A204.1 (cell line): ENCODE results near the gene CRADD.
A peak's percentile ranks its signal among the peaks of the same experiment; 100 is the strongest.
"Not testable (repeated sequence)": the region's sequence is repeated elsewhere in the genome, so short reads cannot be mapped to it uniquely, and the experiment has no call there.

Experiments used
- FAIRE-seq: peaks from 2 replicates; lab custom pipeline; 2012; peaks lifted over from hg19 to GRCh38; lab: Jason Lieb, UNC

Gene CRADD

DNA sequence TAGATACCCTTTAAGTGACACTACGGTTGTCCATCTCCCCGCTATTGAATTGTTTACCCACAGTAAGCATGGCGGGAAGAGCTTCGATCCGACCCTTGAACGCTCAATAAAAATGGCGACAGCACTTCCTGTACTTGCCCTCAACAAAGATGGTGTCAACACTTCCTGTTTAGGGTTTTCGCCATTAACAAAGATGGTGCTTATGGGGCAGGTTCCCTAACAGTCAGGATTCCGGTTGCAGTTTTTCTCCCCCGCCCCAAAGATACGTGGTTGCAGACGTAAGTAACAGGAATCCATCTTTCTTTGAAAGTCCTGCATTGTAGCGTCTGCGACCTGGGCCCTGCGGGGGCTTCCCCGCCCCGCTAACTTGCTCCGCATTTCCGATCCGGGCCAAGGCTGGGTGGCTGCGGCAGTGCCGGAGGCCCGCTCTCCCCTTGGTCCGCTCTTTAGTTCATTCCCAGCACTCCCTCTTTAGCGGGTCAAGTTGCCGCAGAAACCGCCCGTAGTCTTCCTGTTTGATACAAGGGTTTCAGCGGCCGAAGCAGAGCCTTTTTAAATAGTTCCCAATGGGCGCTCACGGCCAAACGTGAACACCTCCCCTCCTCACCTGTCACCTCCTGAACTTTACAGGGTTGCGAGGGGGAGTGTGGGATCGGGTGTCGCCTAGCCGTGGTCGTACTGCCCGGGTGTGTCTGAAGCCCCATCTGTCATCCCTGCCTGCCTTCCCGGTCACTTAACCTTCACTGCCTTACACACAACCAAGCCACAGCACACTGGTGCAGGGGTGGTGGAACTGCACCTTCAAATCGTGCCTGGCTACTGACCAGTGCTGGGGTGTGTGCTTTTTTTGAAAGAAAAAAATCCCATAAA, at the start of gene CRADD:
CRADD (plus strand) TSS at position 181 of the 870 bp plus-strand sequence.
- peak; percentile 99 for FAIRE-seq

DNA sequence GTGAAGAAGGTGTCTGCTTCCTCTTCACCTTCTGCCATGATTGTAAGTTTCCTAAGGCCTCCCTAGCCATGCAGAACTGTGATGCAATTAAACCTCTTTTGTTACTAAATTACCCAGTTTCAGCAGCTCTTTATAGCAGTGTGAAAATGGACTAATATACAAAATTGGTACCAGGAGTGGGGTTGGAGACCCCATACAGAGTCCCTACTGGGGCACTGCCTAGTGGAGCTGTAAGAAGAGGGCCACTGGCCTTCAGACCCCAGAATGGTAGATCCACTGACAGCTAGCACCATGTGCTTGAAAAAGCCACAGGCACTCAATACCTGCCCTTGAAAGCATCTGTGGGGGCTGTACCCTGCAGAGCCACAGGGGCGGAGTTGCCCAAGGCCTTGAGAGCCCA, 44.8 kb upstream of the CRADD start:
- no peak for FAIRE-seq

DNA sequence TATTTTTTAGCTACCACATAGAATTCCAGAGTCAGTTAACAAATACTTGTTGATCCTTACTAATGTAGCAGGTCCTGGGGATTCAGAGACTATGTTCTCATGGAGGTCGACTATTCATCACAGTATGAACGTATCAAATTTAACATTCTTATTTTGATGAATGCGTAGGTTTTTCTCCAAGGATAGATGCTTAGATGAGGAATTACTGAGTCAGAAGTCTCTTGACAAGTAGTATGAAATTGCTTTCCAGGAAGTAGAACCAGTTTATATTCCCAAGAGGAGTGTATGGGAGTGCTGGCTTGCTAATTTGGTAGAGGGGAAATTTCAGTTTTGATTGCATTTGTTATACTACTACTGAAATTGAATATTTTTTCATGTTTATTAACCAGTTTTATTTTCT, 42.8 kb upstream of the CRADD start:
- no peak for FAIRE-seq

DNA sequence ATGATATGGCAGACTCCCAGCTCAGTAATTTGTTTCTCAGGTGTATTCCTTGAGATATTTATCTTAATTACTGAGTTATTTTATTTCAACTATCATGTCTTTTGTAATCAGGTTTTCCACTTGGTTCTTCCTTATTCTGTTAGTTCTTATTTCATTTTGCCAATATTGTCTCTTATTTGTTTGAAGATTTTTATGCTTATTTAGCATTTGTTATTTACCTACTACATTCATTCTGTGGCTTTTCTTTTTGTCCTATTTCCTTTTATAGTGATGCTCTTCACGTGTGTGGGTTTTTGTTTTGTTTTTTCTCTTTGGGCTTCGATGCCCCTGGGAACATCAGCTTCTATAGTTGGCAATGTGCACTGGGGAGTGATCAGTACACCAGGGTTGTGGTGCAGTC, 40.5 kb upstream of the CRADD start:
- no peak for FAIRE-seq

DNA sequence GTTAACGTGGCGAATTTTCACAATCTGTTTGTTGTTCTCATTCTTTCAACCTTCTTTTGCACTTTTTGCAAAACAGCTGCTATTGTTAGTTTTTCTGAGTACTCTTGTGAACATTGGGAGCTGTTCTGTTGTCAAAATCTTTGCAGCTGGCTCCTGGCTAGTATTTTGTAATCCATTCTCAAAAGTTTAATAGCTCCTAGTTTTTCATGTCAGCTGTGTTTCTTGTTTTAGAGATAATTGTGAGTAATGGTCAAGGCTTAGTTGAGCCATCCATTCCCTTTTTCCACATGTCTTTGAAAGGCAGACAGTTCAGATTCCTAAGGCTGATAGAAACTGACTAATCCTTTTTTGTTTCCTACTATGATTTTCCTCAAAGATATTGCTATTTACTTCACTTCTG, 39.1 kb upstream of the CRADD start:
- no peak for FAIRE-seq

DNA sequence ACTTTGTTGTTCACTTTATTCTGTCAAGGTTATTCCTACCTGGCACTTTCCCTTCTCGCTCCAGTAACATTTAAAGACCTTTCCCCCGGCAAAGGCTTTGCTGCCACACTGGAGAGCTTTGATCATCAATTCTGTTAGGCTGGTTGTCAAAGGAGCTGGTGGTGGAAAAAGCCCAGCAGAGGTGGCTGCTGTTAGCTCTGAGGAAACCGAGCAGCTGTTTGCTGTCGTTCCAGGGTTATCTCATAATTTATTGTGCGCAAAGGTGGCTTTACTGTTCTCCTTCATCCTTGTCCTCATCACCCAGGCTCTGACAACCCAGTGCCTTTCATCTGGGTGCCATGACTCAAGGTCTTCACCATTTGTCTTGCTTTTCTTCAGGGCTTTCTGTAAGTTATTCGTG, 38.2 kb upstream of the CRADD start:
- no peak for FAIRE-seq

DNA sequence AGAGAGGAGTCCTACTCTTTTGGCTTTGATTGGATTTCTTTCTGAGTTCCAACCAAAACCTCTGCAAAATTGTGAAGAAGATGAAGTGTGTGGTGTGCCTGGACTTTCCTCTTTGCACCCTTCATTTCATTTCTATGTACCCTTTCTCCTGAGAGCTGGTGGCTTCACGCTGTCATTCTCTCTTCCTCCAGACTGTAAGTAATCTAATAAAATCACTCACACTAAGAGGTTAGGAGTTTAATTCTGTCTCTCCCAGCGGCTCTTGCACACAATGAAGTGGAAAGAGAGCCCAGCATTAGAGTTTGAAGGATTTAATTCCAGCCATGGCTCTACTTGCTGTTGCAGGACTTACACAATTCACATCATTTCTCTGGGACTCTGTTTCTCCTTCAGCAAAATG, 37.8 kb upstream of the CRADD start:
- FAIRE-seq = no peak

DNA sequence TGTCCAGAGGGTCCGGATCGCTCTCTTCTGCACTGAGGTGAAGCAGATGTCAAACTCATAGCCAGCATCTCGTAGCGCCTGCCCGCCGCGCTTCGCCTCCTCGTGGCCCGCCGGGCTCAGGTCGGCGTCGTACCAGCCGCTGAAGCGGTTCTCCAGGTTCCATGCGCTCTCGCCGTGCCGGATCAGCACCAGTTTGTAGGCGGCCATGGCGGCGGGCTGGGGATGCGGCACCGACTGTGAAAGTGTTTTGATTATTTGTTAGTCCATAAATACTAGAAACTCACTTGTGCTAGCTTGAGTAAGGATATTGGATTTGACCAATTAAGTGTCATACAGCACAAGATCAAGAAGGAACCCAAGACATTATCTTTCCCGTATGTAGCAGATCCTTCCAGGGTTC, 35.8 kb upstream of the CRADD start:
- not testable (repeated sequence) for FAIRE-seq

DNA sequence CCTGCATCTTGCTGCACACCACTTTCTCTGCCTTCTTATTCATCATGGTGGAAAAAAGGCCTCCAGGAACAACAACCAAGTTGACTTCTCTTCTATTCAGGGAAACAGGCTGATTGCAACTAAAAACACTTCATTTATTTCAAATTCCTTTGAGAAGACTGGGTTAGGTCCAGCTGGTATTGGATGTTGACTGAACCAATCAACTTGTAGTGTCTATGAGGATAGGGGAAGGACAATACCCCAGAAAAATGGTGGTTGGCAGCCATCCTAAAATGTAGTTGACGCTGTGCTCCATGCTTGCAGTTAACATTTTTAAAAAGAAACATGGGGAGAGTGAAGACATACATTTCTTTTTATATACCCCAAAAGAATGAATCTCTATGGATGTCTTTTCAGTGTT, 34.4 kb upstream of the CRADD start:
- FAIRE-seq = no peak

DNA sequence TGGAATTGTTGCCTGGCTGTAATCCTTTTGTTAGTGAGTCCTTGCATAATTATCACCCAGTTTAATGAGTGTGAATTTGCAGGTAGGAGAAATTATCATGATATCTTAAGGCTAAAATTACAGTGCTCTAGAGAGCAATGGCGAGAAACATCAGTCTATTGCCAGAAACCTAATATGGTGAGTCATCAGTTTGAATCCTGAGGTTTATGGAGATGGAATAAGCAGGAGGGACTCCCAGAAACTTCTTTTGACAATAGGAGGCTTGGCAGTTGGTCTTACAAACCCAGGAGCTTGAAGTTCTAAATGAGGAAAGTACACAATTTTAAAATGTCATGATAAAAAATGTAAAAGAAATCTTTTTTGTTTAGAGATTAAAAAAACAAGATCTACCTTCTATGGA, 31.5 kb upstream of the CRADD start:
- FAIRE-seq = no peak

DNA sequence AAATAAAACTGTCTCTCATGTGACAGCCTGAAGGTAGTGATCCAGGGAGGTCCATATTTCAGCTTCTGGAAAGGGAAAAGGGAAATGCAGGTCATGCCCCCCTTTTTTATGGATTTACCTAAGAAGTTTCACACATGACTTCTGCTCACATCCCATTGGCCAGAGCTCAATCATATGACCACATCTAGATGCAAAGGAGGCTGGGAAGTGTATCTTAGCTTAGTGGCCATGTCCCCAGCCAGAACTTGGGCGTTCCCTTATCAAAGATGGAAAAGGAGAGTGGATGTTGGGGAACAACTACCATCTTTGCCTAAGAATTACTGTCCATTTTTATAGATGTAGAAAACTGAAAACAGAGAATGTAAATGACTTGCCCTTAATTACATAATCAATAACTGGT, 26.5 kb upstream of the CRADD start:
- no peak for FAIRE-seq

DNA sequence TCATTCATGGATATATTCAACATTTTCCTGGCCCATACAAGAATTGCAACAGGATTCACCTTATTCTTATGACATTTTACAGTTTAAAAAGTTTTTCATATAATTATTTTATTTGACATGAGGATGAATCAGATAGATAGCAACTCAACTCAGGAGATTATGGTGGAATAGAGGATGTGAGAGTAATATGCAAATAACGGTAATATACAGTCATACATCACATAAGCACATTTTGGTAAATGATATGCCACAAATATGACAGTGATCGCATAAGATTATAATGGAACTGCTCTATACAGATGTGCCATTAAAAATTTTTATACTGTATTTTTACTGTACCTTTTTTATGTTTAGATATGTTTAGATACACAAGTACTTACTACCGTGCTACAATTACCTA, 24.1 kb upstream of the CRADD start:
- no peak for FAIRE-seq

DNA sequence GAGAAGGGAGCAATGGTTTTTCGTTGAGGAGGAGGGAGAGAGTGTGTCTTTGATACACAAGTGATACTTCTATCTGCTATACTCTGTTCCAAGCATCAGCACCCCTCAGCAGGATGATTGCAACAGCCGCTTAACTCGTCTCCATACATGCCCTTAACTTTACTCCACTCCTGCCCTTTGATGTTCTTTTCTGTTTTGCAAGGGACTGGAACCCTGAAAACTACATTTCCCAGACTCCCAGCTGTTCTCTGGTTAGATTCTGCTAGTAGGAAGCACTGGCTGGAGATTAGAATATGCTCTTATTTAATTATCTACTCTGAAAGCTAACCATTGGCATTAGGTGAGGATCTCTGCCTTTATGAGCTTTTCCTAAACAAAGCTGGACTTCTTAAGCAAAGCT, 23.5 kb upstream of the CRADD start:
- no peak for FAIRE-seq

DNA sequence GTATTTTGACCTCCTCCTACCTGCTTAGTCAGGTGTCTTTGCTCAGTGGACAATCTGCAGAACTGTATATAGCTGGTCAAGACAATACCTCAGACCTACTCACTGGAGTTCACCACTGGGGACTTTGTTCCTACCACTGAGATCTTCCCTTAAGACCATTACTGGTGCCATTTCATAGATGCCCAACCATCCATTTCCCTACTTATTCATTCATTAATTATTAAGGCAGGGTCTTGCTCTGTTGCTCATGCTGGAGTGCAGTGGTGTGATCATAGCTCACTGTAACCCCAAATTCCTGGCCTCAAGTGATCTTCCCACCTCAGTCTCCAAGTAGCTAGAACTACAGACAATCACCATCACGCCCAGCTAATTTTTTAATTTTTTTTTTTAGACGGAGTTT, 22.8 kb upstream of the CRADD start:
- FAIRE-seq = no peak

DNA sequence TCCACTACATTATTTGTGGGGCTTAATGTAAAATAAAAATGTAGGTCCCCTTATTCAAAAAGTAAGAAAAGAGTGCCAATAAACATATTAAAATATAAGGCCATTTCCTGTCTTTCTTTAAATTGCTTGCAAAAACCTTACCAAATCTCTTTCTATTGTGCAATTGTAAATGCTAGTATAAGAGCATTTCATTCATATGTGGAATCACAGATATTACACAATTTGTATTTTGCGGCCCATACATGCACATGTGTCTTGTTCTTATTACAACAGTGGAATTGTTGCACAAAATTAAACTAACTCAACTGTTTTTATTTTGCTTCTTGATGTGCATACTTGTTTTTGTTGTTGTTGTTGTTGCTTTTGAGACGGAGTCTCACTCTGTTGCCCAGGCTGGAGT, 20.1 kb upstream of the CRADD start:
- no peak for FAIRE-seq

DNA sequence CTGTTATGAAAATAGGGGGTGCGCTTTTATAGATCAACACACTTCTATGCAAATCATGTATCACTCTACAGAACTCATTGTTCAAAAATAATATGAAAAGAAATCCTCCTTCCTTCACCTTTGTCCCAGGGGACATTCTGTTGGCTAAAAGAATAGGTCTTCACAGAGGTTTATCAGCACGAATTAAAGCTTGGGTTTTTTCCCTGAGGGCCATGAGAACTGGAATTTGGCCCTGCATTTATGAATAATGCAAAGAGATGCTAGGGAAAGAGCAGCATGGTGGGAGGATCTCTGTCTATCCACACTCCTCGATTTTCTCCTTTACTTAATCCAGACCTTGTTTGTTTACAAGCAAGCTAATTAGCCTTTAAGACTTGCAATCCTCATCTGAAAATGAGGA, 16.2 kb upstream of the CRADD start:
- no peak for FAIRE-seq

DNA sequence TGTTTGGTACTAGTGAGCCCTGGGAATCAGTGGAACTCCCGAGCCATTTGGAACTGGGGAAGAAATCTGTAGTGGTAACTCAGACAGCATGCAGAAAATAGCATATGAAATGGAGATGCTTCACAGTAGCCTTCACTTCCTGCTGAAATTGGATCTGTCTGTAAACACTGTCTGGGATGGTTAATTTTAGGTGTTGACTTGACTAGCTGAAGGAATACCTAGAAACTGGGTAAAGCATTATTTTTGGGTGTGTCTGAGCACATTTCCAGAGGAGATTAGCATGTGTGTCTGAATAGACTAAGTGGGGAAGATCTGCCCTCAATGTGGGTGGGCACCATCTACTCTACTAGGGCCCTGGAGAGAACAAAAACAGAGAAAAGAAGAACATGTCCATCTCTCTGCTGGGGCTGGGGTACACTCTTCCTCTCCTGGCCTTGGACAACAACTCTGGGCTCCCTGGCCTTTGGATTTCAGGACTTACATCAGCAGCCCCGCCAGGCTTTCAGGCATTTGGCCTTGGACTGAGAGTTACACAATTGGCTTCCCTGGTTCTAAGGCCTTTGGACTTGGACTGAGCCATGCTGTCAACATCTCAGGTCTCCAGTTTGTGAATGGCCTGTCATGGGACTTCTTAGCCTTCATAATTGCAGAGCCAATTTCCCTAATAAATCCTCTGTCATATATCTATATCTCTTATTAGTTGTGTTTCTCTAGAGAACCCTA, 14.0 kb upstream of the CRADD start:
- FAIRE-seq = no peak

DNA sequence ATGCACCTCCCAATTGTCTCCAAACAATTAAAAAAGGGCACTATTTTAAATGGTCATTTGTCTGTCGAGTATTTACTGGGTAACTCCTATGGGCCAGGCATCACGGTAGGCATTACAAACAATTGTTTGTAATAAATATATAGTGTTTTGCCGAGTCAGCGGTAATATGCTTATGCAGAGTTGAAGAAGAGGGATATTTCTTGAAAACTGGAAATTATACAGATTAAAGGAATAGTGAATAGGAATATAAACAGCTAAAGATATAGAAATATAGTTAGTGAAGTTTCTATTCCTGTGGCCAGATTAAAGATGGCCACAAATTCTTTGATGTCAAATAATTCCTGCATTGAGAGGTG, 13.5 kb upstream of the CRADD start:
- FAIRE-seq = no peak

DNA sequence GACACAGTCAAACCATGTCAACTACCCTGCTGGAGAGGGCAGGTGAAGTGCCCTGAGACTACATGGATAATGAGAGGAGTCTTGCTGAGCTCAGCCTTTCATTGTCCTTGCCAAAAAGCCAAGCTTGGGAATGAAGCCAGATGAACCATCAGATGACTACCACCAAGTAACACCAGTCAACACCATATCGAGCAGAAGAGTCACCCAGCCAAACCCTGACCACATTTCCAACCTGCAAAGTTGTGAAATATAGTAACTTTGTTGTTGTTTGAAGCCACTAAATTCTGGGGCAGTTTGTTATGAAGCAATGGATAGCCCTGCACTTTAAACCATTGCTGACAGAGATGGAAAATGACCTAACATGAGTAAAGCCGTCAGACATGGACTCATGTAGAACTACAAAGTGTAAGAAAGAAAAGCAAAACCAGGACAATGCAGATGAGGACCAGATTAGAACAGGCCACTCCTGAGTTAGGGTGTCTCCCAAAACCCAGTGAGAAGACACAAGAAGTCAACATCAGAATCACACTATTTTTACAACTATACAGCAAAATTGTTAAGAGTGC, 12.5 kb upstream of the CRADD start:
- no peak for FAIRE-seq

DNA sequence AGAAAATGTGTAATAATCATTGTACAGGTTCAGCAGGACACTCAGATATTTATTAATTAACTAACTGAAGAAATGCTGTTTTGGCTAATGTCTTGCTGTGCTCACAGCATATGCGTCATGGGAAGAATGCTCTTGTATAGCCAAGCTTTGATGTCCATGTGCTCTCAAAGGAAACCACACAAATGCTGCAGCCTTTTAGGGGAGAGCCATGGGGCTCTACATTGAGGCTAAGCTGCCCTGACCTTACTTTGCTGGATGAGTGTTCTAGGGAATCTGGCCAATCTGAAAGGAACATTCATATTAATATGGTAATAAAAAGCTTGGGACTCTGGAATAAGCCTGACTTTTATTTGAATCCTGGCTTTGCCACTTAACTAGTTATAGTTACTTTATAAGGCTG, 9.5 kb upstream of the CRADD start:
- FAIRE-seq = no peak

DNA sequence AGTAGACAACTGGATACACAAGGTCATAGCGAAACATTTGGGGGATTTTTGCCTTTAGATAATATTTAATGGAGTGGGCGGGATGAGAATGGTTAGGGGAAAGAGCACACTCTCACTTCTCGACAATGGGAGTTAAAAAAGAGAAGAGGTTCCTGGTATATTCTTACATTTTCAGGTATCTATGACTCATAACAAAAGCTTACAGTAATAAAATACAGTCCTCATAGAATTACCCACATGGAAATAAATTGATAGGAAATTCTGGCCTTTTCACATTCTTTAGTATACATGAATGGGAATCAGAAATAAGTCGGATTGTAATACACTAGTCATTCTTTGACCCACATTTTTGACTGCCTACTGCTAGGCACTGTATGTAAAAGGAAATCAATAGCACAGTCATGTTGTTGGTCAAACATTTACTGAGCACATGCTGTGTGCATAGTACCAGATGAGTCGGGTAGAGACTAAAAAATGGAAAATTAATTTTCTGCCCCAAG, 8.2 kb upstream of the CRADD start:
- FAIRE-seq = no peak

DNA sequence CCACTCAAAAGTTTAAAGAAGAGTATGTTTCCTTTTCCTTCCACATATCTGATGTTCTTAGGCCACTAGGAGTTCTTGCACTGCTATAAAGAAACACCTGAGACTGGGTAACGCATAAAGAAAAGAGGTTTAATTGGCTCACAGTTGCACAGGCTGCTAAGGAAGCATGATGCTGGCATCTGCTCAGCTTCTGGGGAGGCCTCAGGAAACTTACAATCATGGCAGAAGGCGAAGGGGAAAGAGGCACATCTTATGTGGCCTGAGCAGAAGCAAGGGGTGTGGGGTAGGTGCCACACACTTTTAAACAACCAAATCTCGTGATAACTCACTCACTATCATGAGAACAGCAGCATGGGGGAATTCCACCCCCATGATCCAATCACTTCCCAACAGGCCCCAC, 7.7 kb upstream of the CRADD start:
- FAIRE-seq = no peak

DNA sequence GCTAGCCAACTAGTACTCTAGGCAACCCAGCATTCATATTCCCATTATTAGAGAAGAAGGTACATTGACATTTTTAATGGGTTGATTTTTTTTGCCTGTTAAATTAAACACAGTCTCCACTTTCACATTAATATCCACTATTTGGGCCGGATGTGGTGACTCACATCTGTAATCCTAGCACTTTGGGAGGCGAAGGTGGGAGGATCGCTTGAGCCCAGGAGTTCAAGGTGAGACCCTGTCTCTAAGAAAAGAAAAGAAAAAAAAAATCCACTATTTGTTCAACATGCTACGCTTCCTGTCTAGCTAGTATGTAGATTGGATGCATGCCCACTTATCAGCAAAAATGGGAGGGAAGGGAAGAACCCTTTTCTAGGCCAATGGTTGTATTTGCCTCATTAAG, 7.1 kb upstream of the CRADD start:
- no peak for FAIRE-seq

DNA sequence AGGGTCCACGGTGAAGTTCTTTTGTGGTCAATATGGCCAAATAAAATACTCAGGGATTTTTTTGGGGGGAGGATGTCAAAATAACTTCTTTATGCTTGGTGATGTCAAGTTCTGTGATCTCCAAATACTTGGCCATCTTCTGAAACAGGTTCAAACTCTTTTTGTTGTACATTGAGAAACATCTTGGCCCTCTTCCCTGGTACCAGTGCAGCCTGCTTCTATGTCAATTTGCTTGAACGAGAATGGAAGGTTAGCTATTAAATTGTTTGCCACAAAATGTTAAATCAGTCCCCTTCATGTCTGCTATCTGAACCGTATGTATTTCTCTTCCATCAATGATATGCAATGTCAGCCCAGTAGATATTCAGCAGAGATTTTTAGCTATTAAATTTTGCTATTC, 6.1 kb upstream of the CRADD start:
- FAIRE-seq = no peak
